Fibroblast of mammary gland (primary cell): ENCODE measurements around the gene ZNF280C.
A peak's percentile ranks its signal among the peaks of the same experiment; 100 is the strongest.

Experiments
- DNase-seq: peaks from one replicate; pipeline ENCODE4 v3.0.0-alpha.2; 2010; ENCODE audit warnings: low read depth
- H3K4me3 ChIP-seq: 2 replicates; pipeline ENCODE4 v1.5.1; 2011; ENCODE audit warnings: low read depth, mild to moderate bottlenecking, low read length, moderate library complexity; ENCODE audit not compliant: control insufficient read depth
- CTCF ChIP-seq: conservative IDR thresholded peaks from 2 replicates; pipeline ENCODE4 v1.5.1; 2011; ENCODE audit warnings: low read depth, low read length, inconsistent platforms; ENCODE audit not compliant: control insufficient read depth, insufficient read depth

Gene ZNF280C

GRCh38 chrX:130296743-130297142, 28.0 kb upstream of the ZNF280C start:
- peak; percentile 15 for DNase-seq
- H3K4me3 ChIP-seq, result no peak overlapping the region
- TF ChIP-seq CTCF, result no peak

GRCh38 chrX:130296297-130296678, 27.6 kb upstream of the ZNF280C start:
- H3K4me3 ChIP-seq, result no peak overlapping the region
- DNase-seq, result no peak
- TF ChIP-seq CTCF, result no peak

- DNase-seq, result peak; percentile 41
- no peak for TF ChIP-seq CTCF
- H3K4me3 ChIP-seq, result no peak overlapping the region
Observed at GRCh38 chrX:130295519-130296296, 27.0 kb upstream of the ZNF280C start.

- no peak for TF ChIP-seq CTCF
- no peak for DNase-seq
- H3K4me3 ChIP-seq, result no peak overlapping the region
Observed at GRCh38 chrX:130287071-130287770, 18.5 kb upstream of the ZNF280C start.

GRCh38 chrX:130285710-130286109, 17.0 kb upstream of the ZNF280C start:
- no peak overlapping the region for H3K4me3 ChIP-seq
- no peak for DNase-seq
- no peak for TF ChIP-seq CTCF

- no peak for TF ChIP-seq CTCF
- no peak for DNase-seq
Observed at GRCh38 chrX:130285069-130285620, 16.4 kb upstream of the ZNF280C start.

More at GRCh38 chrX:130285069-130285620, 16.4 kb upstream of the ZNF280C start:
- H3K4me3 ChIP-seq, result no peak overlapping the region
